MM.1S (cell line): Measurements from ENCODE around the gene CDC42BPA.

ENCODE experiments used
- DNase-seq: peaks from one replicate; pipeline ENCODE4 v3.0.0-alpha.2; 2015
- H2AFZ ChIP-seq: fragments of 300-600 bp; sonication (generic); 2 replicates; pipeline ENCODE4 v1.6.0; 2016; ENCODE audit warnings: antibody characterized with exemption, low read length
- H3F3A ChIP-seq: fragments of 300-600 bp; sonication (generic); 2 replicates; pipeline ENCODE4 v1.6.1; 2016; ENCODE audit warnings: mild to moderate bottlenecking, antibody characterized with exemption, low read length, moderate library complexity, mixed read lengths; ENCODE audit not compliant: insufficient read depth
- H3K27ac ChIP-seq: fragments of 300-600 bp; sonication (generic); 2 replicates; pipeline ENCODE4 v1.5.1; 2016; ENCODE audit warnings: mild to moderate bottlenecking, low read length
- H3K27me3 ChIP-seq: fragments of 300-600 bp; sonication (generic); replicated peaks from 2 replicates; pipeline ENCODE4 v1.6.0; 2016; ENCODE audit warnings: low read length; ENCODE audit not compliant: insufficient read depth
- H3K36me3 ChIP-seq: fragments of 300-600 bp; sonication (generic); replicated peaks from 2 replicates; pipeline ENCODE4 v1.6.1; 2016; ENCODE audit warnings: mild to moderate bottlenecking, low read length, mixed read lengths; ENCODE audit not compliant: insufficient read depth
- H3K4me1 ChIP-seq: fragments of 300-600 bp; sonication (generic); 2 replicates; pipeline ENCODE4 v1.6.1; 2016; ENCODE audit warnings: low read length, mixed read lengths
- H3K4me2 ChIP-seq: fragments of 300-600 bp; sonication (generic); 2 replicates; pipeline ENCODE4 v1.6.0; 2016; ENCODE audit warnings: low read depth, low read length
- H3K4me3 ChIP-seq: fragments of 300-600 bp; sonication (generic); 2 replicates; pipeline ENCODE4 v1.5.1; 2016; ENCODE audit warnings: low read length, mixed read lengths
- H3K79me2 ChIP-seq: fragments of 300-600 bp; sonication (generic); 2 replicates; pipeline ENCODE4 v1.6.1; 2016; ENCODE audit warnings: mixed run types, low read length, mixed read lengths
- H3K9ac ChIP-seq: fragments of 300-600 bp; sonication (generic); 2 replicates; pipeline ENCODE4 v1.6.1; 2016; ENCODE audit warnings: low read length, mixed read lengths
- H3K9me2 ChIP-seq: fragments of 300-600 bp; sonication (generic); replicated peaks from 2 replicates; pipeline ENCODE4 v1.6.1; 2016; ENCODE audit warnings: mild to moderate bottlenecking, low read length, mixed read lengths; ENCODE audit not compliant: insufficient read depth
- H3K9me3 ChIP-seq: fragments of 300-600 bp; sonication (generic); replicated peaks from 2 replicates; pipeline ENCODE4 v1.6.1; 2016; ENCODE audit warnings: mild to moderate bottlenecking, low read length, mixed read lengths; ENCODE audit not compliant: insufficient read depth
- H4K20me1 ChIP-seq: fragments of 300-600 bp; sonication (generic); 2 replicates; pipeline ENCODE4 v1.6.1; 2016; ENCODE audit warnings: mild to moderate bottlenecking, low read length, moderate library complexity, mixed read lengths; ENCODE audit not compliant: insufficient read depth
- CTCF ChIP-seq: fragments of 300-600 bp; sonication (generic); IDR thresholded peaks from 2 replicates; pipeline ENCODE4 v1.5.1; 2016; ENCODE audit warnings: antibody characterized with exemption, low read length, mixed read lengths
- EZH2 ChIP-seq: fragments of 300-600 bp; sonication (generic); optimal IDR thresholded peaks from 2 replicates; pipeline ENCODE3; 2017; ENCODE audit warnings: low read depth, mild to moderate bottlenecking, antibody characterized with exemption, low read length, mixed read lengths
- EZH2phosphoT487 ChIP-seq: fragments of 300-600 bp; sonication (generic); IDR thresholded peaks from 2 replicates; pipeline ENCODE4 v1.6.1; 2018; ENCODE audit warnings: antibody characterized with exemption, low read length

Gene CDC42BPA

GRCh38 chr1:227043755-227044154, 274.5 kb downstream of the CDC42BPA start:
- H2AFZ ChIP-seq: no peak overlapping the region
- no peak overlapping the region for H3K4me2 ChIP-seq
- no peaks in the 10 kb centered on the region for H3K9me3 ChIP-seq
- H4K20me1 ChIP-seq: no peaks in the 10 kb centered on the region
- H3K4me3 ChIP-seq: no peak overlapping the region
- no peaks in the 10 kb centered on the region for H3K27me3 ChIP-seq
- no peak overlapping the region for H3K27ac ChIP-seq
- H3K36me3 ChIP-seq: no peaks in the 10 kb centered on the region
- H3K79me2 ChIP-seq: no peaks in the 10 kb centered on the region
- no peak for TF ChIP-seq CTCF
- TF ChIP-seq EZH2phosphoT487: no peak
- TF ChIP-seq EZH2: no peak
- no peaks in the 10 kb centered on the region for H3K9me2 ChIP-seq
- H3K4me1 ChIP-seq: no peaks in the 10 kb centered on the region
- DNase-seq: no peak
- H3F3A ChIP-seq: no peaks in the 10 kb centered on the region
- no peak overlapping the region for H3K9ac ChIP-seq

- TF ChIP-seq CTCF: no peak
- no peak for TF ChIP-seq EZH2
- TF ChIP-seq EZH2phosphoT487: no peak
- H3K4me1 ChIP-seq: no peaks in the 10 kb centered on the region
Observed at GRCh38 chr1:227042292-227042691, 276.0 kb downstream of the CDC42BPA start.

DNA sequence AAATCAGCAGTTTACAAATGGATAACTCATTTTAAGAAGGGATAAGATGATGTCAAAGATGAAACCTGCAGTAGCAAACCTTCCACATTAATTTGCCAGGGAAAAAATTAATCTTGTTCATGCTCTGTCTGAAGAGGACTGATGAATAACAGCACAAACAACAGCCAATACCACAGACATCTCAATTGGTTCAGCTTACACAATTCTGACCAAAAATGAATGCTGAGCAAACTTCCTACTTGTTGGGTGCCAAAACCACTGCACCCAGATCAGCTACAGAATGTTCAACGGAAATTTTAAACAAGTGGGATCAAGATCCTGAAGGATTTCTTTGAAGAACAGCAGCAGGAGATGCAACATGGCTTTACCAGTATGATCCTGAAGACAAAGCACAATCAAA, 279.9 kb downstream of the CDC42BPA start:
- Histone ChIP-seq H3K27ac (no peak overlapping the region), H3K4me2 (no peak overlapping the region), H4K20me1 (no peaks in the 10 kb centered on the region), H2AFZ (no peak overlapping the region), H3K4me1 (no peaks in the 10 kb centered on the region), H3K9me2 (no peaks in the 10 kb centered on the region), H3K27me3 (no peaks in the 10 kb centered on the region), H3K79me2 (no peaks in the 10 kb centered on the region), H3F3A (no peaks in the 10 kb centered on the region), H3K9ac (no peak overlapping the region), H3K36me3 (no peaks in the 10 kb centered on the region), H3K4me3 (no peak overlapping the region), H3K9me3 (no peaks in the 10 kb centered on the region)
- DNase-seq: no peak
- no peak for TF ChIP-seq EZH2phosphoT487
- TF ChIP-seq CTCF: no peak
- TF ChIP-seq EZH2: no peak

More at GRCh38 chr1:227042292-227042691, 276.0 kb downstream of the CDC42BPA start:
- no peak for DNase-seq
- Histone ChIP-seq H3K79me2 (no peaks in the 10 kb centered on the region), H3K9ac (no peak overlapping the region), H3K4me2 (no peak overlapping the region), H3K27me3 (no peaks in the 10 kb centered on the region), H3K36me3 (no peaks in the 10 kb centered on the region), H3K9me3 (no peaks in the 10 kb centered on the region), H4K20me1 (no peaks in the 10 kb centered on the region), H3K27ac (no peak overlapping the region), H3K9me2 (no peaks in the 10 kb centered on the region), H2AFZ (no peak overlapping the region), H3K4me3 (no peak overlapping the region), H3F3A (no peaks in the 10 kb centered on the region)
